AG04450 (cell line): ENCODE measurements around the gene SGCG. TPM values are rescaled to one million over a fixed set of nuclear protein-coding genes. Genes with fewer than 3 reads are reported as not detected.

Experiments
- CTCF ChIA-PET: fragments of 300-600, 350-600 bp; formaldehyde crosslinking; extraction: SDS; loops from one replicate; lab custom pipeline; 2022; ENCODE audit warnings: antibody characterized with exemption, inconsistent platforms; lab: Charles Lee
- POLR2A ChIA-PET: fragments of 350-600 bp; formaldehyde crosslinking; extraction: SDS; loops from one replicate; lab custom pipeline; 2021; ENCODE audit warnings: antibody characterized with exemption, inconsistent platforms; lab: Yijun Ruan, JAX
- DNase-seq: peaks from one replicate; pipeline ENCODE4 v3.0.0-alpha.2; 2011; ENCODE audit warnings: low read depth, low spot score
- H3K27ac ChIP-seq: one replicate; pipeline ENCODE4 v1.5.1; 2012; ENCODE audit warnings: low read depth, low read length, control low read depth
- H3K27me3 ChIP-seq: one replicate; pipeline ENCODE4 v1.6.0; 2012; ENCODE audit warnings: low read length; ENCODE audit not compliant: control insufficient read depth, insufficient read depth
- H3K4me3 ChIP-seq: 2 replicates; pipeline ENCODE4 v1.5.1; 2011; ENCODE audit warnings: mild to moderate bottlenecking, low read depth, low read length, control low read depth
- H3K9me3 ChIP-seq: 2 replicates; pipeline ENCODE4 v1.5.1; 2012; ENCODE audit warnings: low read length; ENCODE audit not compliant: control insufficient read depth, insufficient read depth
- polyA plus RNA-seq: library from polyadenylated mRNA; depleted of rRNA; stranded (reverse); fragments of >200 nt; gene quantifications from 2 replicates; pipeline ENCODE4 v1.2.3, GENCODE V29; 2011
- TF ChIP-seq, protein P1 (sequence below): IDR thresholded peaks from 2 replicates; pipeline ENCODE4 v1.5.1; 2011; ENCODE audit warnings: low read depth, low read length, control low read depth, inconsistent platforms

Gene SGCG
- polyA plus RNA-seq, 1 experiment = 0.10 TPM

DNA sequence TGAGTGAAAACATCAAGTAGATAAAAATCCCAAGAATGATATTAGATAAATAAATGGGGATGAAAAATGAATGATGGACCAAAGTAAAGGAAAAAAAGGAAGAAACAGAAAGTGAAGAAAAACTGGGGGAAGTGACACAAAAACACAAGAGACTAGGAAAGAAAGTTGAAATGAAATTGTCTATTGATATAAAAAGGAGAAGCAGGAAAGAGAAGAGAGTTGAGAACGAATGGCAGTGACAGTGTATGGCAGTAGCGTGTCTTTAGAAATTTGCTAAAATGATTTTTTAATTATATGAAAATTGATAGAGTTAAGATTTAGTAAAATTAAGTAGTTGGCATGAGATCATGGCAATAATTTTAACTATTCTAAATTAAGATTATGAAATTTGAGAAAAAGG lies 36.3 kb upstream of the SGCG start:
- H3K27ac ChIP-seq = no peak overlapping the region
- no peaks in the 10 kb centered on the region for H3K27me3 ChIP-seq
- DNase-seq = no peak
- CTCF ChIA-PET = no interaction called here
- peaks cover 9% of the 10 kb centered on the region; the same call in 1 of the 2 replicates for H3K9me3 ChIP-seq
- TF ChIP-seq, protein P1, sequence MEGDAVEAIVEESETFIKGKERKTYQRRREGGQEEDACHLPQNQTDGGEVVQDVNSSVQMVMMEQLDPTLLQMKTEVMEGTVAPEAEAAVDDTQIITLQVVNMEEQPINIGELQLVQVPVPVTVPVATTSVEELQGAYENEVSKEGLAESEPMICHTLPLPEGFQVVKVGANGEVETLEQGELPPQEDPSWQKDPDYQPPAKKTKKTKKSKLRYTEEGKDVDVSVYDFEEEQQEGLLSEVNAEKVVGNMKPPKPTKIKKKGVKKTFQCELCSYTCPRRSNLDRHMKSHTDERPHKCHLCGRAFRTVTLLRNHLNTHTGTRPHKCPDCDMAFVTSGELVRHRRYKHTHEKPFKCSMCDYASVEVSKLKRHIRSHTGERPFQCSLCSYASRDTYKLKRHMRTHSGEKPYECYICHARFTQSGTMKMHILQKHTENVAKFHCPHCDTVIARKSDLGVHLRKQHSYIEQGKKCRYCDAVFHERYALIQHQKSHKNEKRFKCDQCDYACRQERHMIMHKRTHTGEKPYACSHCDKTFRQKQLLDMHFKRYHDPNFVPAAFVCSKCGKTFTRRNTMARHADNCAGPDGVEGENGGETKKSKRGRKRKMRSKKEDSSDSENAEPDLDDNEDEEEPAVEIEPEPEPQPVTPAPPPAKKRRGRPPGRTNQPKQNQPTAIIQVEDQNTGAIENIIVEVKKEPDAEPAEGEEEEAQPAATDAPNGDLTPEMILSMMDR = no peak
- no peak overlapping the region for H3K4me3 ChIP-seq
- POLR2A ChIA-PET = no interaction called here

DNA sequence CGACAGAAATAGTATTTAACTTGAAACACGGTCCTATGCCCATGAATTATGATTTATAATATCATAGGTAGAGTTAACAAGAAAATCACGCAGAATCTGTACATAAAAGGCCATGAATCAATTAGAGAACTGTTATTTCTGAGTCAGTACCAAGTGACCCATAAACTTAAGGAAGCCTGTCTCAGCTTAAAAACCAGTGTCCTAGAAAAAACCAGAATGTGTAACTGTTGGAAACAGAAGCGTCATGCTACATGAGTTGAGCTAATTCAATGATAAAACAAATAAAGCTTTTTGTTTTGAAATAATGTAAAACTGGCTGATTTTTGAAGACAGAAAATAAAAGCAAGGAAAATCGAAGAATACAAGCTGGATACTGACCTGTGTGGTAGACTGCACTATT lies 34.8 kb upstream of the SGCG start:
- DNase-seq = no peak
- Histone ChIP-seq H3K27ac (no peak overlapping the region), H3K27me3 (no peaks in the 10 kb centered on the region), H3K9me3 (peaks cover 9% of the 10 kb centered on the region; the same call in 1 of the 2 replicates), H3K4me3 (no peak overlapping the region)
- TF ChIP-seq, protein P1 = no peak
- CTCF ChIA-PET = no interaction called here
- POLR2A ChIA-PET = no interaction called here

DNA sequence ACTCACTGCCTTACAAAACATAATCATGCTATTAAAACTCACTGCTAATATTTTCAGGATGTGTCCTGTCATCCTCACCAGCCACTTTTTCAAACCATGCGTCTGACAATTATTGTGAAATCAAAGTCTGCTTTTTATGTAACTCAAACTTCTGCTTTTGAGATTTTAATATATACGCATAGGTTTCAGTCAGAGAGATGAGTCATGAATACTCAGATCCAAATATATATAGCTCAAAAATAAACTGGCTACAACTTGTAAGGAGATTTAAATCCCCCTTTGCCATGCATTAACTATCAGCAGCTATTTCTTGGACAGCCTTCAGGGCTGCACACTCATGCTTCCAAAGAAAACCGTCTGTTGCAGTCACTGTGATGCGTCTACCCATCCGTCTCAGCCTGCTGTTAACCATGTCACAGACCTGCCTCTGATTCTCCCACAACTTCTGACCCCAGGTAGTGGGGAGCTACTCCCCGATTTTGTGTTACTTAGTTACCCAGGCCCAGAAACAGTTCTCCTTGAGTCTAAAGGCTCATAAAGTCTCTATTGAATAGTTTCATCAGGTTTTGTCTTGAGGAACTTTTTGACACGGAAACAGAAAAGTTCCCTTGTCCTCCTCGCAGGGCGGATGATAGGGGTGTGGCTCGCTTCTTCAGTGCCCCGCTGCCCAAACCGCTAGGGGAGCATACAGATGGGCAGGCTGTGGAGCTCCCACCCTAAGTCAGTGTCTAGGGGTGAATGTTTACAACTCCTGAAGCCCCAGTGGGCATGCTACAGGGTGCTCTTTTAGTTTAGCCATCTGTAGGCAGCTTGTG lies 33.8 kb upstream of the SGCG start:
- ChIA-PET POLR2A (no interaction called here), CTCF (no interaction called here)
- Histone ChIP-seq H3K27ac (no peak overlapping the region), H3K9me3 (peaks cover 5% of the 10 kb centered on the region; the same call in 1 of the 2 replicates), H3K4me3 (no peak overlapping the region), H3K27me3 (no peaks in the 10 kb centered on the region)
- TF ChIP-seq, protein P1 = no peak
- DNase-seq = peak; percentile 8

DNA sequence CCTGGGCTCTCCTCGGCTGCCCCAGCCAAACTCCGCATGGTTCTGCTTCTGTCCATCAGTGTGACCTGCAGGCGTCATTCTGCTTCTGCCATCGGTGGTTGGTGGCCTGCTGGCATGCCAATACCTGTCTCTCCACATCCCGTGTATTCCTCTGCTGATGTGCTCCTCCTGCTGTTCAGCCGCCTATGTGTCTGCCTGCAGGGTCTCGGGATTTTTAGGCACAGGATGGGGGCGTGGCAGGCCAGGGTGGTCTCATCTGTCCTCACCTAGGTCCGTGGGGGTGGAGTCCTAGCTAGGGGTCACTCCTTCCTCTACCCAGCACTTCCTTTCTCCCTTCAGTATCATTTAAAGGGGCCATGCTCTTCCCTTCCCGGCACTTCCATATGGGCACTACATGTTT lies 33.0 kb upstream of the SGCG start:
- Histone ChIP-seq H3K9me3 (no peaks in the 10 kb centered on the region), H3K27me3 (no peaks in the 10 kb centered on the region), H3K27ac (no peak overlapping the region), H3K4me3 (no peak overlapping the region)
- POLR2A ChIA-PET = no interaction called here
- CTCF ChIA-PET = no interaction called here
- TF ChIP-seq, protein P1 = no peak
- no peak for DNase-seq

DNA sequence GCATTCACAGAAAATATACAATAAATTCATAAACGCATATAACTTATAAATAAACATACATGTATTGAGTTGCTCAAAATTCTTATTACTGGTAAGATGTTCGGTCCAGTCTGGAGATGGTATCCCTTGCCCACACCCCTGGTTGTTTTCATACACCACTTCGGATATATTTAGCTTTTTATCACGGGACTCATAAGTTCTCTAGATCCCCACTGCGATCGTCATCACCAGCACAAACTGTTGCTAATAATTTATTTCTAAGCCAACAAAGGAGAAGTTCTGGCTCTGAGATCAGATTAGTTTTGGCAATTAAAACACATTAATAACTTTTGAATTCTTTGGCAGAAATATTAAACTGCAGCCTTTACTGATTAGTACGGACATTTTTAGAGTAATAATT lies 23.0 kb upstream of the SGCG start:
- H3K27ac ChIP-seq = no peak overlapping the region
- no peaks in the 10 kb centered on the region for H3K9me3 ChIP-seq
- no peak overlapping the region for H3K4me3 ChIP-seq
- H3K27me3 ChIP-seq = peaks cover 15% of the 10 kb centered on the region
- CTCF ChIA-PET = no interaction called here
- TF ChIP-seq, protein P1 = no peak
- no peak for DNase-seq
- POLR2A ChIA-PET = no interaction called here
